ENCODE measurements around the gene INIP.

Gene INIP

DNA sequence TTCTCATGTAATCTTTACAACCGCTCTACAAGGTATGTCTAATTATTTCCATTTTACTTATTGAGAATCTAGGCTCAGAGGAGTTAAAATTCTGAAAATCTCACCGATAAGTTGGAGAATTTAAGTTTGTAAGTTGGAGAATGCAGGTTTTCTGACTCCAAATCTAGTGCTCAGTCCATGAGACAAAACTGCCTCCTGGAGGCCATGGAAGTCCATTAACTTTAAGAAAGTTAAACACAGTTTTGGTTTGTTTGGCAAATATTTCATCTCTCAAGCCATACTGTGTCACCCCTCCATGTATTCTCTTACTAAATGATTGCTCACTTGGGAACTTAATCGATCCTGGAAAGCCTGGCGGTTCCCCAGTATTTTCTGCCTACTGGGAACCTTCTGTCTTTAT, 52.6 kb downstream of the INIP start:
- no peak for DNase-seq

DNA sequence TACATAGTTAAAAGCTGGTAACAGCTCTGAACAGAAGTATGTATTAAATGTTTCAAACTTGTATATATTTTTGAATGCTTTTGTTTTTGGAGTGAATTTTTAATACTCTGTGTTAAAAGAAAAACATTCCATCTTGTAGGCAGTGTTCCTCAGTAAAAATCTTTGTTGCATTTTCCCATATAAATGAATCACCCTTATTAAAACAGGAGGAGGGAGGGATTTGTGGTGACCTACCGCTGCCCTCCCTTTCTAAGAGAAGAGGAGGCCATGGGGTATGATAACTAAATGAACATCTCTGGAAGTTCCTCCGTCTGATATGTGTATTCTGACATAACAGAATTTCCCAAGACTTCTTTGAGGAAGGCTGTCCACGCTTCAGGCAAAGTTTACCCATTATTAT, 53.4 kb downstream of the INIP start:
- DNase-seq = no peak

DNA sequence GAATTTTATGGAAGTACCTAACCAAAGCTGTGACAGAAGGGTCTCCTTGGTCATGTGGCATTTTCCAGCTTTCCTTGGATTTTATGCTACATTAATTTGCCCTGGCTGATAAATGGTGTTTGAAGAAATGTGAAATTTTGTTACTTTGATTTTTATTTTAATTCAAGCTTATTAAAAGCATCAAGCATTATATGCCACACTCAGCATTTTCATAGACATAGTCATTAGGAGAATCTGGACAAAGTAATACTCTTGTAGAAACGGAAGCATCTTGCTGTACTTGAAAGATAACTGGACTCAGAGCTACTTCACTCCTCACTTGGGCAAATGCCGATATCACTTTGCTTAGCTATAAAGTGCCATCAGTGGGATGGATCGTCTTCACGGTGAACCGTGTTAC, 54.2 kb downstream of the INIP start:
- no peak for DNase-seq

DNA sequence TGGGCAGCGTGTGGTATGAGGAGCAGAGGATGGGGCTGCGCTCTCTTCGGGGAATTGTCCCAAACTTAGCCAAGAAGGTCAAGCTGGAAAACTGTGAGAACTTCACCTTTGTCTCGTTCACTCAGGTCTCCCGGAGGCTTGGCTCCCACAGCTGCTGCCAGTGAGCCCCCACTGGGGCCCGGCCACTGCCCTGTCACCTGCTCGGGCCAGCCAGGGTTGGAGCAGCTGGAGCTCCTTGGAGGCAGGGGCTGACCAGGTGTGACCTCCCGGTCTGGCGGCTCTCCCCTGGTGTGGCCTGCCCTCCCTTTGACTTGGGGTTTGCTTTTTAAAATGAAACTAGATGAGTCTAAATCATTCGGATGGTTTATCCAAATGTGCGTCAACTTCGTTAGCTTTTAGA, 58.0 kb downstream of the INIP start:
- no peak for DNase-seq

DNA sequence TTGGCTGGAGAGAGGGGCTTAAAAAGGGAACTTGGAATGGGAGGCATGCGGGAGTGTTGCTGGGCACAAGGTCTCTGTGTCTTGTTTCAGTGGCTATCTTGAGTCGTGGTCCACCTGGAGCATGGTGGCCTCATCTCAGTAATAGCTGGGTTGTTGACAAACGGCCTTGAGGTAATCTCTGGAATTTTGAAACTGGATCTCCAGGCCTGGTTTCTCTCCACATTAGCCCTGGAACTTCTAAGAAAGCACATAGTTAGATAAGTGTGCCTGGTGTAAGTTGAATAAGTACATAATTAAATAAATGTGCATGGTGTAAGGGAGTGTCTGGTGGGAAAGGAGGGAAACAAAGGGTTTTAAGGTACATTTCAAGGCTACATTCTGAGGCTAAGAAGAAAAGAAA, 62.2 kb downstream of the INIP start:
- DNase-seq = no peak

DNA sequence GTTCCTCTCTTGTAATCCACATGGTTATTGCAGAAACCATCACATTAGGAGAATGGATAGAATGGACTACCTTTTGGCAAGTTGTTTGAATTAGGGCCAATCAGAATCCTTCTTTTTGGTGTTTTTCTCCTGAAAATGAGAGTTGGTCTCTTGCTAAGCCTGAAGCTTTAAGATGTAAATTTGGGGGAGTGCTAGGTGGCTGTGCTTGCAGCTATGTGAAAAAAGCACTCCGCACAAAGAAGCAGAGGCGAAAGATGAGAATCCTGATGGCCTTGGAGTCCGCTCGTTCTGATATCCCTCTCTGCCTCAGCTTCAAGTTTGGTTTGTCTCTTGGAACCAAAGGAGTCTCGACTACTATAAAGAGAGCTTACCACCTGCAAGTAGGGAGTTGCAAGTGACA, 63.6 kb downstream of the INIP start:
- DNase-seq = no peak

DNA sequence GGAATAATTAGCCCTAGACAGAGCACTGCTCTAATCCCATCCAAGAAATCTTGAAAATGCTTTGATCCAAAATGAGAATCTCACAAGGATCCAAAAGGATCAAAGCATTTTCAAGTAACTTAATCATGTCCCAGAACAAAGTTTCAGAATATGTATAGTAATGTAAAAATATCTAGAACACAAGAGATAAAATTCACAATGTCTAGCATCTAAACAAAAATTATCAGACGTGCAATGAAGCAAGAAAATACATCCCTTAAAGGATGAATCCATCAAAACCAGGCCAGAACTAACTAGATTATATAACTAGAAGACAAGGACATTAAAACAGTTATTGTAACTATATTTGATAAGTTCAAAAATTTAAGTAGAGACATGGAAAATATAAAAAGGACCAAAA, 69.3 kb downstream of the INIP start:
- no peak for DNase-seq

DNA sequence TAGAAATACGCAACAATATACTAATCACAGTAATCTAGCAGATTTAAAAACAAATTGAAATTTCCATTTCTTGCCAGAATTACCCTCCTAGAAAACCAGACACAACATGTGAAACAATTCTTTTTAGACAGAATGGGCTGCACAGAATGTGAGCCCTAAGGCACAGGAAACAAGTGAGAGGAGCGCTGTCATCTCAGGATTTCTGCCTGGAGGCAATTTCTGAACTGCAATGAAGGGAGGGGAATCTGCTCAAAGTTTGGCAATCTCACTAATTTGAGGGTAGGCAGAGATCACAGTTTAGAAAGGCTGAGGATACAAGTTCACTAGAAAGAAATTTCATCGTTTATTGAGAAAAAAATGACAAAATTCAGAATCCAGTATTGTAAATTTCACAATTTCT, 70.3 kb downstream of the INIP start:
- DNase-seq = no peak

DNA sequence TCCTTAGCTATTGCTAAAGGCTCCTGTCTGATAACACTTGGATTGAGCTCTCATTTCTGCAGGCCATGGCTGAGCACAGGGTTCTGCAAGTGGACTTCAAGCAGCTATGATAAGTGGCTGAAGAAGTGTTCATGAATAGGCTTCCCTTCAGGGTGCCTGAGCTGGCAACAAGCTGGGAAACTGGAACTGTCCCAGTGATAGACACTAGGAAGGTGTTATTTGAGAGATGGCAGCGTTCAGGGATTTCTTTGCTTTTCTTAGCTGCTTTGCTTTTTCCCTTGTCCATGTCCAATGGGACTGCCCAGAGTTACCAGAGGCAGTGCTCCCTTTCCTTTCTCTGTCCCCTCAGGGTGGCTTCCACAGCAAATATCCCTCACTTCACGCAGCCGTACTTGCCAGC, 75.8 kb downstream of the INIP start:
- DNase-seq = no peak

DNA sequence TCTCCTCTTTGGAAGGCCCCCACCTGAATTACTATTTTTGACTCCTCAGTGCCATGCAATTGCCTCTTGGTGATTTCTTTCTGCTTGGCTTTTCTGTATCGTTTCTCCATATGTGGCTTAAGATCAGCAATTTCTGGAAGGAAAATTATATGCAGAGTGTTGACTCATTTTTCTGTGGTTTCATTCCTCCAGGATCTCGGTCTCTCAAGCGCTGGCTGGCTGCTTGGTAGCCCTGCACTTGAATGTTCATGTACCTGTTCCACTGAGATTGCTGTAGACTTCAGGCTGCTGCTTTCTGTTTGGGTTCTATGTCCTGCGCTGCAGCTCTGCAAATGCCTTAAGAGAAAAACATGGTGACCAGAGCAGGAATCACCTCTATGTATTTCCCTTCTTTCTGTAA, 77.6 kb downstream of the INIP start:
- DNase-seq = no peak

All from NCI-H82 (cell line).